ENCODE measurements around the gene GPHB5. TPM values are rescaled to one million over a fixed set of nuclear protein-coding genes. Genes with fewer than 3 reads are reported as not detected.

Gene GPHB5
- total and polyA plus RNA-seq, 2 experiments from 2014 or later = not detected

GRCh38 chr14:63328787-63329737, 10.3 kb upstream of the GPHB5 start (continued):
- TF ChIP-seq, protein P1, sequence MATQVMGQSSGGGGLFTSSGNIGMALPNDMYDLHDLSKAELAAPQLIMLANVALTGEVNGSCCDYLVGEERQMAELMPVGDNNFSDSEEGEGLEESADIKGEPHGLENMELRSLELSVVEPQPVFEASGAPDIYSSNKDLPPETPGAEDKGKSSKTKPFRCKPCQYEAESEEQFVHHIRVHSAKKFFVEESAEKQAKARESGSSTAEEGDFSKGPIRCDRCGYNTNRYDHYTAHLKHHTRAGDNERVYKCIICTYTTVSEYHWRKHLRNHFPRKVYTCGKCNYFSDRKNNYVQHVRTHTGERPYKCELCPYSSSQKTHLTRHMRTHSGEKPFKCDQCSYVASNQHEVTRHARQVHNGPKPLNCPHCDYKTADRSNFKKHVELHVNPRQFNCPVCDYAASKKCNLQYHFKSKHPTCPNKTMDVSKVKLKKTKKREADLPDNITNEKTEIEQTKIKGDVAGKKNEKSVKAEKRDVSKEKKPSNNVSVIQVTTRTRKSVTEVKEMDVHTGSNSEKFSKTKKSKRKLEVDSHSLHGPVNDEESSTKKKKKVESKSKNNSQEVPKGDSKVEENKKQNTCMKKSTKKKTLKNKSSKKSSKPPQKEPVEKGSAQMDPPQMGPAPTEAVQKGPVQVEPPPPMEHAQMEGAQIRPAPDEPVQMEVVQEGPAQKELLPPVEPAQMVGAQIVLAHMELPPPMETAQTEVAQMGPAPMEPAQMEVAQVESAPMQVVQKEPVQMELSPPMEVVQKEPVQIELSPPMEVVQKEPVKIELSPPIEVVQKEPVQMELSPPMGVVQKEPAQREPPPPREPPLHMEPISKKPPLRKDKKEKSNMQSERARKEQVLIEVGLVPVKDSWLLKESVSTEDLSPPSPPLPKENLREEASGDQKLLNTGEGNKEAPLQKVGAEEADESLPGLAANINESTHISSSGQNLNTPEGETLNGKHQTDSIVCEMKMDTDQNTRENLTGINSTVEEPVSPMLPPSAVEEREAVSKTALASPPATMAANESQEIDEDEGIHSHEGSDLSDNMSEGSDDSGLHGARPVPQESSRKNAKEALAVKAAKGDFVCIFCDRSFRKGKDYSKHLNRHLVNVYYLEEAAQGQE (IDR thresholded peaks at IDR 0.05; ENCODE audit: unreplicated experiment) = no peak
- TF ChIP-seq POLR2AphosphoS5 (IDR thresholded peaks at IDR 0.05; ENCODE audit: low read depth) = no peak
- TF ChIP-seq EZH2 (IDR thresholded peaks at IDR 0.05; ENCODE audit: low read depth, unreplicated experiment) = no peak
- TF ChIP-seq, protein P2, sequence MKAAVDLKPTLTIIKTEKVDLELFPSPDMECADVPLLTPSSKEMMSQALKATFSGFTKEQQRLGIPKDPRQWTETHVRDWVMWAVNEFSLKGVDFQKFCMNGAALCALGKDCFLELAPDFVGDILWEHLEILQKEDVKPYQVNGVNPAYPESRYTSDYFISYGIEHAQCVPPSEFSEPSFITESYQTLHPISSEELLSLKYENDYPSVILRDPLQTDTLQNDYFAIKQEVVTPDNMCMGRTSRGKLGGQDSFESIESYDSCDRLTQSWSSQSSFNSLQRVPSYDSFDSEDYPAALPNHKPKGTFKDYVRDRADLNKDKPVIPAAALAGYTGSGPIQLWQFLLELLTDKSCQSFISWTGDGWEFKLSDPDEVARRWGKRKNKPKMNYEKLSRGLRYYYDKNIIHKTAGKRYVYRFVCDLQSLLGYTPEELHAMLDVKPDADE (IDR thresholded peaks at IDR 0.05) = no peak
- no peak for TF ChIP-seq ZNF331 (CRISPR knock-in tag; IDR thresholded peaks at IDR 0.05; ENCODE audit: low read depth)
- TF ChIP-seq EZH2phosphoT487 (IDR thresholded peaks at IDR 0.05; ENCODE audit: unreplicated experiment) = no peak
- no peak for TF ChIP-seq NANOG (IDR thresholded peaks at IDR 0.05; ENCODE audit: borderline replicate concordance)

DNA sequence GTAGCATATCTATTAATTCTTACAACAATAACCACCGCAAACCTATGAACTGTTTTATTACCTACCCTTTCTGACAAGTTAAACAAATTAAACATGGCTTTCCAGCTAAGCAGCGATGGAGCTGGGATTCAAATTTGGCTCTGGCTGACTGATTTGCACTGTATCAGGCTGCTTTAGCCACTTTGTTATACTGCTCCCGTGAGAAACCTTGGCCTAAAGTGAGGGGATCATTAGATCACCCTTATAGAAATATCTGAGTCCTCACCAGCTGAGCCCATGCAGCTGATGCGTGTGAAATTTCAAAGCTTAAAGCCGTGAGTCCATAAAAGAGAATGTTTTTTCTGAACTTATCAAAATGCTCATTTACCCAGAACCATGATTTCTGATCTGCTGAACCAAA, 8.1 kb upstream of the GPHB5 start:
- no peaks in the 10 kb centered on the region for H3K27me3 ChIP-seq (ENCODE audit: insufficient read depth)
- no peak for TF ChIP-seq STAT1 (IDR thresholded peaks at IDR 0.05; ENCODE audit: unreplicated experiment)
- no peak for TF ChIP-seq EZH2phosphoT487 (IDR thresholded peaks at IDR 0.05; ENCODE audit: unreplicated experiment)
- TF ChIP-seq CREB1 (CRISPR knock-in tag; IDR thresholded peaks at IDR 0.05; ENCODE audit: low read depth) = no peak
- TF ChIP-seq ZNF331 (CRISPR knock-in tag; IDR thresholded peaks at IDR 0.05; ENCODE audit: low read depth) = no peak
- TF ChIP-seq, protein P1 (IDR thresholded peaks at IDR 0.05; ENCODE audit: unreplicated experiment) = no peak
- no peak for TF ChIP-seq ZNF114 (CRISPR knock-in tag; IDR thresholded peaks at IDR 0.05)
- no peak for TF ChIP-seq NANOG (IDR thresholded peaks at IDR 0.05; ENCODE audit: borderline replicate concordance)
- TF ChIP-seq, protein P2 (IDR thresholded peaks at IDR 0.05) = no peak
- TF ChIP-seq POLR2AphosphoS5 (IDR thresholded peaks at IDR 0.05; ENCODE audit: low read depth) = no peak
- no peak for TF ChIP-seq JUNB (IDR thresholded peaks at IDR 0.05; ENCODE audit: unreplicated experiment)
- TF ChIP-seq EZH2 (IDR thresholded peaks at IDR 0.05; ENCODE audit: low read depth, unreplicated experiment) = no peak
- TF ChIP-seq, protein P3, sequence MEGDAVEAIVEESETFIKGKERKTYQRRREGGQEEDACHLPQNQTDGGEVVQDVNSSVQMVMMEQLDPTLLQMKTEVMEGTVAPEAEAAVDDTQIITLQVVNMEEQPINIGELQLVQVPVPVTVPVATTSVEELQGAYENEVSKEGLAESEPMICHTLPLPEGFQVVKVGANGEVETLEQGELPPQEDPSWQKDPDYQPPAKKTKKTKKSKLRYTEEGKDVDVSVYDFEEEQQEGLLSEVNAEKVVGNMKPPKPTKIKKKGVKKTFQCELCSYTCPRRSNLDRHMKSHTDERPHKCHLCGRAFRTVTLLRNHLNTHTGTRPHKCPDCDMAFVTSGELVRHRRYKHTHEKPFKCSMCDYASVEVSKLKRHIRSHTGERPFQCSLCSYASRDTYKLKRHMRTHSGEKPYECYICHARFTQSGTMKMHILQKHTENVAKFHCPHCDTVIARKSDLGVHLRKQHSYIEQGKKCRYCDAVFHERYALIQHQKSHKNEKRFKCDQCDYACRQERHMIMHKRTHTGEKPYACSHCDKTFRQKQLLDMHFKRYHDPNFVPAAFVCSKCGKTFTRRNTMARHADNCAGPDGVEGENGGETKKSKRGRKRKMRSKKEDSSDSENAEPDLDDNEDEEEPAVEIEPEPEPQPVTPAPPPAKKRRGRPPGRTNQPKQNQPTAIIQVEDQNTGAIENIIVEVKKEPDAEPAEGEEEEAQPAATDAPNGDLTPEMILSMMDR (conservative IDR thresholded peaks at IDR 0.05; ENCODE audit: low read depth in 2 of 2) = no peak

More for the DNA sequence above, 8.1 kb upstream of the GPHB5 start:
- no peak for ATAC-seq
- Histone ChIP-seq H3K36me3 (ENCODE audit: insufficient read depth) (no peaks in the 10 kb centered on the region), H4K20me1 (replicated peaks; ENCODE audit: insufficient read depth) (no peaks in the 10 kb centered on the region), H3K79me2 (replicated peaks; ENCODE audit: insufficient read depth) (no peaks in the 10 kb centered on the region), H3K4me2 (no peak overlapping the region), H3F3A (replicated peaks; ENCODE audit: low read depth) (no peaks in the 10 kb centered on the region), H3K4me1 (ENCODE audit: insufficient read depth) (no peaks in the 10 kb centered on the region), H2AFZ (no peak overlapping the region), H3K9me2 (ENCODE audit: insufficient read depth) (no peaks in the 10 kb centered on the region), H3K27ac (ENCODE audit: low read depth) (no peak overlapping the region), H3K4me3 (no peak overlapping the region)
- no peaks in the 10 kb centered on the region for H3K27me3 Mint-ChIP-seq (ENCODE audit: insufficient read depth, low read depth, poor library complexity)
- no peak for DNase-seq (ENCODE audit: low spot score)
- no peak overlapping the region for H3K4me3 Mint-ChIP-seq
- no peak overlapping the region for H3K27ac Mint-ChIP-seq
- H3K36me3 Mint-ChIP-seq (ENCODE audit: low read depth) = no peaks in the 10 kb centered on the region
- peaks cover 7% of the 10 kb centered on the region for H3K4me1 Mint-ChIP-seq
- H3K9me3 Mint-ChIP-seq = peaks cover 5% of the 10 kb centered on the region; the same call in 1 of the 3 replicates

Data from GM23338 (cell line).